Measurements from ENCODE around the gene ANKRD11.

Gene ANKRD11

GRCh38 chr16:89499767-89500166, 9.4 kb upstream of the ANKRD11 start:
- no peak for DNase-seq (ENCODE audit: low spot score)
- no peak for TF ChIP-seq CTCF (IDR thresholded peaks at IDR 0.05; ENCODE audit: extremely low read depth, insufficient read depth, missing control alignments)
- in situ Hi-C loops (cut with MboI; ENCODE audit: low pct_unique_long_range_greater_than_20kb, low sequenced_read_pairs, unreplicated experiment), result no loop called here

GRCh38 chr16:89498839-89499238, 8.5 kb upstream of the ANKRD11 start:
- no peak for DNase-seq (ENCODE audit: low spot score)
- no peak for TF ChIP-seq CTCF (IDR thresholded peaks at IDR 0.05; ENCODE audit: extremely low read depth, insufficient read depth, missing control alignments)
- in situ Hi-C loops (cut with MboI; ENCODE audit: low pct_unique_long_range_greater_than_20kb, low sequenced_read_pairs, unreplicated experiment), result no loop called here

GRCh38 chr16:89495121-89495520, 4.8 kb upstream of the ANKRD11 start:
- DNase-seq (ENCODE audit: low spot score), result no peak
- in situ Hi-C loops (cut with MboI; ENCODE audit: low pct_unique_long_range_greater_than_20kb, low sequenced_read_pairs, unreplicated experiment), result no loop called here
- TF ChIP-seq CTCF (IDR thresholded peaks at IDR 0.05; ENCODE audit: extremely low read depth, insufficient read depth, missing control alignments), result no peak

- no peak for DNase-seq (ENCODE audit: low spot score)
- in situ Hi-C loops (cut with MboI; ENCODE audit: low pct_unique_long_range_greater_than_20kb, low sequenced_read_pairs, unreplicated experiment), result no loop called here
- TF ChIP-seq CTCF (IDR thresholded peaks at IDR 0.05; ENCODE audit: extremely low read depth, insufficient read depth, missing control alignments), result no peak
Observed at GRCh38 chr16:89493776-89494175, 3.4 kb upstream of the ANKRD11 start.

GRCh38 chr16:89491974-89492687, 1.8 kb upstream of the ANKRD11 start:
- TF ChIP-seq CTCF (IDR thresholded peaks at IDR 0.05; ENCODE audit: extremely low read depth, insufficient read depth, missing control alignments), result no peak
- in situ Hi-C loops (cut with MboI; ENCODE audit: low pct_unique_long_range_greater_than_20kb, low sequenced_read_pairs, unreplicated experiment), result no loop called here
- DNase-seq (ENCODE audit: low spot score), result no peak

- no peak for DNase-seq (ENCODE audit: low spot score)
- TF ChIP-seq CTCF (IDR thresholded peaks at IDR 0.05; ENCODE audit: extremely low read depth, insufficient read depth, missing control alignments), result no peak
- in situ Hi-C loops (cut with MboI; ENCODE audit: low pct_unique_long_range_greater_than_20kb, low sequenced_read_pairs, unreplicated experiment), result no loop called here
Observed at GRCh38 chr16:89491238-89491869, 993 bp upstream of the ANKRD11 start.
